Measurements from ENCODE around the gene DYNLT1.

Gene DYNLT1

GRCh38 chr6:158644231-158645063, at the start of gene DYNLT1:
TSS of gene DYNLT1 (minus strand) at chr6:158644743. CDS start at chr6:158644708, 35 bp downstream.
- peak; percentile 96 for DNase-seq (ENCODE audit: low spot score)
- no peak for TF ChIP-seq CTCF (IDR thresholded peaks at IDR 0.05)
- peak within 1 kb of the TSS; percentile 95 to 99 for H3K27ac ChIP-seq

GRCh38 chr6:158688860-158689259, 44.3 kb upstream of the DYNLT1 start:
- no peak for TF ChIP-seq CTCF (IDR thresholded peaks at IDR 0.05)
- DNase-seq (ENCODE audit: low spot score): no peak
- no peak overlapping the region for H3K4me3 ChIP-seq
- no peak overlapping the region for H3K27ac ChIP-seq

More at GRCh38 chr6:158644231-158645063, at the start of gene DYNLT1:
- H3K4me3 ChIP-seq: peak within 1 kb of the TSS; percentile 92

- no peak overlapping the region for H3K4me3 ChIP-seq
- peak overlapping the region in 1 of 2 donors; percentile 42 for H3K27ac ChIP-seq
- no peak for DNase-seq (ENCODE audit: low spot score)
- no peak for TF ChIP-seq CTCF (IDR thresholded peaks at IDR 0.05)
These were observed 43.0 kb upstream of the DYNLT1 start for GRCh38 chr6:158687506-158687905.

GRCh38 chr6:158686791-158687381, 42.3 kb upstream of the DYNLT1 start:
- peak; percentile 70 for DNase-seq (ENCODE audit: low spot score)
- no peak overlapping the region for H3K4me3 ChIP-seq
- no peak for TF ChIP-seq CTCF (IDR thresholded peaks at IDR 0.05)
- H3K27ac ChIP-seq: peak overlapping the region in 1 of 2 donors; percentile 42

- peak; percentile 53 for DNase-seq (ENCODE audit: low spot score)
- peak overlapping the region in 1 of 2 donors; percentile 42 for H3K27ac ChIP-seq
These were observed 41.8 kb upstream of the DYNLT1 start for GRCh38 chr6:158686311-158686710.

GRCh38 chr6:158684745-158685324, 40.3 kb upstream of the DYNLT1 start:
- TF ChIP-seq CTCF (IDR thresholded peaks at IDR 0.05): no peak
- H3K27ac ChIP-seq: no peak overlapping the region
- DNase-seq (ENCODE audit: low spot score): peak; percentile 5
- H3K4me3 ChIP-seq: no peak overlapping the region

More at GRCh38 chr6:158686311-158686710, 41.8 kb upstream of the DYNLT1 start:
- no peak overlapping the region for H3K4me3 ChIP-seq
- no peak for TF ChIP-seq CTCF (IDR thresholded peaks at IDR 0.05)
